Measurements from ENCODE around the gene DPEP1. TPM values are rescaled to one million over a fixed set of nuclear protein-coding genes. Genes with fewer than 3 reads are reported as not detected.

The DPEP1 gene
- total and polyA plus RNA-seq, 2 donors (not counting 3 experiments of a cell fraction or from before 2014, with no cell fraction given), result 0.37 to 0.44 TPM

DNA sequence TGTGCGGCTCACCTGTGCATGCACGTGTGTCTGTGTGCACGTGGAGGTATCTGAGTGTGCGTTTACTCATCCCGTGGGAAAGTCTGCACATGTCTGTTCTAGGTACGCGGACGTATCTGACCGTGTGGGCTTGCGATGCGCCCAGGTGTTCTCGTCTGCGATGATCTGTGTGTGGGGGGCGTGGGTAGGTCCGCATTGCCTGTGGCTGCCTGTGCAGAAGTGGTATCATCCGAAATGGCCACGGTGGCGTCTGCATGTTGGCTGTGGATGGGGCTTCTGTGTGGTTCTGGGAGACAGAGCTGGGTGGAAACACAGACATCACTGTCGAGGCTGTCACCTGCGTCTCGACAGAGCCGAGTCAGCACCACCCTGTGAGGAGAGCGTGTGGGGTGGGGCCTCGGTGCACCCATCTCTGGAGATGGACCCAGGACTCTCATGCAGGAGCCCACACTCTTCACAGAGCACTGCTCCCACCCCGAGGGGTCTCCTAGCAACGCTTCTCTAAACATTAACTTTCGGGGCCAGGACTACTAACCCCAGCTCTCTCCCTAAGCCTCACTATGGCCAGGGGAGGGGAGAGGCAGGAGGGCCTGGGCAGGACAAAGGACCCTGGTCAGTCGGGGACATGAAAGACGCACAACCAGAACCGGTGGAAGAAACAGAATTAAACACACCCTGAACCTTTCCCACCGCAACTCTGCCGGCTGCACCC, 8.4 kb downstream of the DPEP1 start:
- H3K9ac ChIP-seq (replicated peaks; ENCODE audit: extremely low read depth, insufficient read depth, low read length), result no peak overlapping the region
- TF ChIP-seq EZH2 (IDR thresholded peaks at IDR 0.05; ENCODE audit: borderline replicate concordance, low read depth, low read length, severe bottlenecking) (no peak), FOS (IDR thresholded peaks at IDR 0.05; ENCODE audit: borderline replicate concordance, insufficient read depth, low read length) (no peak)
- TF ChIP-seq, protein P1, sequence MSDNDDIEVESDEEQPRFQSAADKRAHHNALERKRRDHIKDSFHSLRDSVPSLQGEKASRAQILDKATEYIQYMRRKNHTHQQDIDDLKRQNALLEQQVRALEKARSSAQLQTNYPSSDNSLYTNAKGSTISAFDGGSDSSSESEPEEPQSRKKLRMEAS (IDR thresholded peaks at IDR 0.05; ENCODE audit: insufficient read depth, insufficient read length), result no peak
- DNase-seq (ENCODE audit: low read depth, low spot score), result no peak
- H3K4me2 ChIP-seq (ENCODE audit: insufficient read depth, low read length), result no peak overlapping the region
- dilution Hi-C loops (cut with MboI; ENCODE audit: extremely low pct_ligation_motif_present, low sequenced_read_pairs) (no loop called here), intact Hi-C loops (cut with micrococcal nuclease) (loop anchor here (5.0 kb wide), 1 partner anchor 40 kb away; no protein-coding TSS in a partner anchor)
- ChIA-PET POLR2A (no interaction called here), CTCF (no interaction called here)
- peaks cover 0 to 8% of the 10 kb centered on the region in 2 experiments for H3K27me3 ChIP-seq (ENCODE audit: control insufficient read depth in 2 of 2, insufficient read depth in 2 of 2, low read length in 2 of 2)
- no peaks in the 10 kb centered on the region for H3K9me3 ChIP-seq (replicated peaks; ENCODE audit: control insufficient read depth, insufficient read depth, low read length)
- peaks cover 12% of the 10 kb centered on the region for H3K4me1 ChIP-seq (ENCODE audit: control insufficient read depth, extremely low read depth, insufficient read depth, low read length)
- H3K36me3 ChIP-seq (ENCODE audit: control insufficient read depth in 2 of 2, extremely low read depth in 1 of 2, insufficient read depth in 2 of 2, low read length in 2 of 2), result no peaks in the 10 kb centered on the region
- no peaks in the 10 kb centered on the region for H3K79me2 ChIP-seq (ENCODE audit: control insufficient read depth, insufficient read depth, low read length)
- no peaks in the 10 kb centered on the region for H4K20me1 ChIP-seq (replicated peaks; ENCODE audit: control insufficient read depth, extremely low read depth, insufficient read depth, low read length)
- no peak overlapping the region for H3K27ac ChIP-seq (ENCODE audit: insufficient read depth, low read depth, low read length)
- FAIRE-seq, result no peak
- no TSS peak for BruUV-seq (replicated peaks)
- H3K4me3 ChIP-seq (replicated peaks in 1 of 3; ENCODE audit: insufficient read depth in 1 of 3, low read depth in 1 of 3, low read length in 3 of 3), result no peak overlapping the region
- H2AFZ ChIP-seq (ENCODE audit: low read depth, low read length), result no peak overlapping the region
- no peaks in the 10 kb centered on the region for H3K9me1 ChIP-seq (replicated peaks; ENCODE audit: control insufficient read depth, extremely low read depth, insufficient read depth, low read length)

DNA sequence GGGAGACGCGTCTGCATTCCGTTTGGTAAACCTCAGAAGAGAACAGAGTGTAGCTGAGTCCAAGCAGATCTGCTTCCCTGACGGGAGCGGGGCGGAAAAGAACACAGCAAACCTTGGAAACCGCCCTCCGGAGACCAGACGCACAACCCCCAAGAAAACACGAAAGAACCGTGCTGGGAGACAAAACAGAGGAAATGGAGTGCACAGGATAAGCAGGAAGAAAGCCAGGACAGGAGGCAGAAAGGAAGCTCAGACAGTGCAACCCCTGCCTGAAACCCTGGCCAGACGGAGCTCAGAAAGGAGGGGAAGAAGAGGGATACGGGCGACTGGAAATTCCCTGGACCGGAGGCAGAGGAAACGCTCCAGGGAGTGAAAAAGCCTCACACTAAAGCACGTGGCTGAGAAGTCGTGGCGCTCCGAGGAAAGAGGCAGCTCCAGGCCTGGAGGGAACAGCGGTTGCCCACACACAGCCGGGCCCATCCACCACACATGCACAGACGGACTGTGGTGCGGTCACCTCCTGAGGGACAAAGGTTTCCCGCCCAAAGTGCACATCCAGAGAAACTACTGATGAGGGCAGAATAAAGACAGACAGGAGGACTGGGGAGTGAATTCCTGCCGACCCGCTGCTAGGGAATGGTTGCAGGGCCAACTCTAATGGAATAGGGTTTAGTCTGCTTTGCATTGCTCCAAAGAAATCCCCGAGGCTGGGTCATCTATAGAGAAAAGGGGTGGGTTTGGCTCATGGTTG, 10.2 kb downstream of the DPEP1 start:
- FAIRE-seq (peak; percentile 93), DNase-seq (ENCODE audit: low read depth, low spot score) (peak; percentile 82)
- H3K27ac ChIP-seq (ENCODE audit: insufficient read depth, low read depth, low read length), result peak overlapping the region; percentile 37
- no peaks in the 10 kb centered on the region for H3K79me2 ChIP-seq (ENCODE audit: control insufficient read depth, insufficient read depth, low read length)
- no peaks in the 10 kb centered on the region for H3K9me3 ChIP-seq (replicated peaks; ENCODE audit: control insufficient read depth, insufficient read depth, low read length)
- no peak overlapping the region for H3K9ac ChIP-seq (replicated peaks; ENCODE audit: extremely low read depth, insufficient read depth, low read length)
- H3K36me3 ChIP-seq (ENCODE audit: control insufficient read depth in 2 of 2, extremely low read depth in 1 of 2, insufficient read depth in 2 of 2, low read length in 2 of 2), result no peaks in the 10 kb centered on the region
- no TSS peak for BruUV-seq (replicated peaks)
- CTCF ChIA-PET, result interaction anchor here (0.7 to 1.6 kb wide), 8 partner anchors 9 to 250 kb away, joined by 3 to 34 read pairs (median 4); partner anchors contain the start of genes DPEP1 and TCF25
- H2AFZ ChIP-seq (ENCODE audit: low read depth, low read length), result peak overlapping the region; percentile 90
- H3K4me2 ChIP-seq (ENCODE audit: insufficient read depth, low read length), result peak overlapping the region; percentile 37
- H4K20me1 ChIP-seq (replicated peaks; ENCODE audit: control insufficient read depth, extremely low read depth, insufficient read depth, low read length), result no peaks in the 10 kb centered on the region
- peaks cover 0 to 8% of the 10 kb centered on the region in 2 experiments for H3K27me3 ChIP-seq (ENCODE audit: control insufficient read depth in 2 of 2, insufficient read depth in 2 of 2, low read length in 2 of 2)
- no peak for TF ChIP-seq MYC (IDR thresholded peaks at IDR 0.05; ENCODE audit: low read depth, low read length)
- TF ChIP-seq, protein P2, sequence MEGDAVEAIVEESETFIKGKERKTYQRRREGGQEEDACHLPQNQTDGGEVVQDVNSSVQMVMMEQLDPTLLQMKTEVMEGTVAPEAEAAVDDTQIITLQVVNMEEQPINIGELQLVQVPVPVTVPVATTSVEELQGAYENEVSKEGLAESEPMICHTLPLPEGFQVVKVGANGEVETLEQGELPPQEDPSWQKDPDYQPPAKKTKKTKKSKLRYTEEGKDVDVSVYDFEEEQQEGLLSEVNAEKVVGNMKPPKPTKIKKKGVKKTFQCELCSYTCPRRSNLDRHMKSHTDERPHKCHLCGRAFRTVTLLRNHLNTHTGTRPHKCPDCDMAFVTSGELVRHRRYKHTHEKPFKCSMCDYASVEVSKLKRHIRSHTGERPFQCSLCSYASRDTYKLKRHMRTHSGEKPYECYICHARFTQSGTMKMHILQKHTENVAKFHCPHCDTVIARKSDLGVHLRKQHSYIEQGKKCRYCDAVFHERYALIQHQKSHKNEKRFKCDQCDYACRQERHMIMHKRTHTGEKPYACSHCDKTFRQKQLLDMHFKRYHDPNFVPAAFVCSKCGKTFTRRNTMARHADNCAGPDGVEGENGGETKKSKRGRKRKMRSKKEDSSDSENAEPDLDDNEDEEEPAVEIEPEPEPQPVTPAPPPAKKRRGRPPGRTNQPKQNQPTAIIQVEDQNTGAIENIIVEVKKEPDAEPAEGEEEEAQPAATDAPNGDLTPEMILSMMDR (IDR thresholded peaks at IDR 0.05; ENCODE audit: extremely low read depth in 1 of 2, insufficient read depth in 1 of 2, low read depth in 1 of 2, low read length in 2 of 2), result no peak
- TF ChIP-seq FOS (IDR thresholded peaks at IDR 0.05; ENCODE audit: borderline replicate concordance, insufficient read depth, low read length), result no peak
- TF ChIP-seq, protein P1 (IDR thresholded peaks at IDR 0.05; ENCODE audit: insufficient read depth, insufficient read length), result peak; percentile 91
- no peak for TF ChIP-seq EZH2 (IDR thresholded peaks at IDR 0.05; ENCODE audit: borderline replicate concordance, low read depth, low read length, severe bottlenecking)
- no peaks in the 10 kb centered on the region for H3K9me1 ChIP-seq (replicated peaks; ENCODE audit: control insufficient read depth, extremely low read depth, insufficient read depth, low read length)
- dilution Hi-C loops (cut with MboI; ENCODE audit: extremely low pct_ligation_motif_present, low sequenced_read_pairs) (no loop called here), intact Hi-C loops (cut with micrococcal nuclease) (loop anchor here (5.0 kb wide), 1 partner anchor 41 kb away; no protein-coding TSS in a partner anchor)
- POLR2A ChIA-PET, result no interaction called here
- no peak overlapping the region for H3K4me3 ChIP-seq (replicated peaks in 1 of 3; ENCODE audit: insufficient read depth in 1 of 3, low read depth in 1 of 3, low read length in 3 of 3)
- H3K4me1 ChIP-seq (ENCODE audit: control insufficient read depth, extremely low read depth, insufficient read depth, low read length), result peaks cover 12% of the 10 kb centered on the region

Measured in endothelial cell of umbilical vein (primary cell).